HepG2 (cell line): ENCODE results near the gene HOXC4.

Source experiments
- KDM4B ChIP-seq: sonication (generic); formaldehyde crosslinking; IDR thresholded peaks from 2 replicates; pipeline ENCODE4 v1.4.0; 2020; ENCODE audit warnings: missing genetic modification reagents
- NFKBIZ ChIP-seq: IDR thresholded peaks from 2 replicates; pipeline ENCODE4 v1.6.1; 2018; ENCODE audit warnings: missing genetic modification reagents, missing compliant biosample characterization
- ZNF773 ChIP-seq: sonication (generic); formaldehyde crosslinking; IDR thresholded peaks from 2 replicates; pipeline ENCODE4 v1.4.0; 2020; ENCODE audit warnings: missing genetic modification reagents, borderline replicate concordance
- ZNF780A ChIP-seq: sonication (generic); formaldehyde crosslinking; IDR thresholded peaks from 2 replicates; pipeline ENCODE4 v1.8.0; 2022; ENCODE audit warnings: mild to moderate bottlenecking, missing genetic modification reagents, moderate library complexity
- TF ChIP-seq, protein P1 (sequence below): sonication (generic); formaldehyde crosslinking; IDR thresholded peaks from 2 replicates; pipeline ENCODE4 v1.5.0; 2020; ENCODE audit warnings: missing genetic modification reagents, mild to moderate bottlenecking, borderline replicate concordance

DNA sequence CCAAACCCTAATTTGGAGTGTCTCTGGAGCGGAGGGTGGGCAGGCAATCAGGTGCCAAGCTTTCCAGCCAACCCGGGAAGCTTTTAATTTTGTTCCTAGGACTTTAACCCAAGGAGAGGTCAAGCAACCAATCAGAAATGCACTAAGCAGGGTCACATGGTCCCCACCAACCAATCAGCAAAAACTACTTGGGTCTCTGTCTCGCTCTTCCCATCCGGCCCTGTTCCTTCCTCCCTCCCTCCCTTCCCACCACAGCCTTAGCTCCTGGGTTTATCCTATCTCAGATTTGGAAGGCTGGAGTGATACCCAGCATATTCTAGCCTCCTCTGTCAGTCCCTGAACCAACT is 13.5 kb upstream of the HOXC4 start:
- TF ChIP-seq ZNF773 (CRISPR knock-in tag): no peak
- no peak for TF ChIP-seq KDM4B (CRISPR knock-in tag)
- TF ChIP-seq ZNF780A (CRISPR knock-in tag): no peak
- TF ChIP-seq NFKBIZ (CRISPR knock-in tag): no peak
- TF ChIP-seq, protein P1, sequence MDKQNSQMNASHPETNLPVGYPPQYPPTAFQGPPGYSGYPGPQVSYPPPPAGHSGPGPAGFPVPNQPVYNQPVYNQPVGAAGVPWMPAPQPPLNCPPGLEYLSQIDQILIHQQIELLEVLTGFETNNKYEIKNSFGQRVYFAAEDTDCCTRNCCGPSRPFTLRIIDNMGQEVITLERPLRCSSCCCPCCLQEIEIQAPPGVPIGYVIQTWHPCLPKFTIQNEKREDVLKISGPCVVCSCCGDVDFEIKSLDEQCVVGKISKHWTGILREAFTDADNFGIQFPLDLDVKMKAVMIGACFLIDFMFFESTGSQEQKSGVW: no peak
